Activated CD4-positive, CD25-positive, alpha-beta regulatory T cell treated with anti-CD3 and anti-CD28 coated beads, Interleukin-2, amount 50 U/mL, for 72 hours (primary cell): Measurements from ENCODE around the gene AATK.

Experiments
- DNase-seq: peaks from one replicate; pipeline ENCODE4 v3.0.0; 2021

Gene AATK

GRCh38 chr17:81179861-81180260 is 13.8 kb upstream of the AATK start:
- DNase-seq, result no peak

GRCh38 chr17:81179220-81179619 is 13.2 kb upstream of the AATK start:
- no peak for DNase-seq

DNA sequence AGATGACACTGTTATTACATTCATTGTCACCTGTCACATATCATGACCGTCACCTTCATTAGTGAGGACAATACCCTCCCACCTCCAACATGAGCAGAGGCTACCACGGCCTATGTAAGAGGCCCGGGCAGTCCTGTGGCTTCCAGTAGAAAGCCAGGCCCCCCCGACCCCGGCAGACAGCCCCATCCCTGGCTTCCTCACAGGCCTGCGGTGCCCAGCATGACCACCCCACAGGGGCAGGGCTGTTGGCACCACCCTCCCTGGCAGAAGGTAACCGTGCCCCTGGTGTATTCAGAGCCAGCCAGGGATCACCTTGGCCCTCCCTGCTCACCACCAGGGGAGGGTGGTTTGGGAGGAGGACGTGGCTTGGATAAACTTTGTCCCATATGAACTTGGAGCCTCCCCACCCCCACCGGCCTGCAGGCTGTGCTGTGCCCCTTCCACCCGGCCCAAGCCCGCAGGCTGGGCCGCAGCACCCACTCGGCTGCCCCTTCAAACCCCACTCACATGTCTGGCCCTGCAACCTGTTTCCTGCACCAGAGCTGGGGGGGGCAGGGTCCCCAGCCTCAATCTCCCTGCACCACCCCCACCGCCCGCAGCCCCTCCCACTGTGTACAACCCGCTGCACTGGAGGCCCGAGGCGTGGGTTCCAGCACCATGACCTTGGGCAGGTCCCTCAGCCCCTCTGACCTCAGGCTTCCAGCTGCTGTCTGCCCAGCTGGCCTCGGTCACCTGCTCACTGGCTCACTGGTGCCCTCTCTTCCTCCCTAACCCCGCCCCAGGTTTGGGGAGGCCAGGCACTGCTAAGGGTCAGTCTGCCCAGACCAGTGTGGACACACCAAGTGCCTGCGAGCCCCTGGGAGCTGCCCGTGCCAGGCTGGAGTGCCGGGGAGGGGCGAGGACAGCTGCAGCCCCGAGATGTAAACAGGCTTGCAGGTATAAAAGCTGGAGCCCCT is 12.4 kb upstream of the AATK start:
- no peak for DNase-seq

- no peak for DNase-seq
Measured at GRCh38 chr17:81176666-81177065, 10.6 kb upstream of the AATK start.

DNA sequence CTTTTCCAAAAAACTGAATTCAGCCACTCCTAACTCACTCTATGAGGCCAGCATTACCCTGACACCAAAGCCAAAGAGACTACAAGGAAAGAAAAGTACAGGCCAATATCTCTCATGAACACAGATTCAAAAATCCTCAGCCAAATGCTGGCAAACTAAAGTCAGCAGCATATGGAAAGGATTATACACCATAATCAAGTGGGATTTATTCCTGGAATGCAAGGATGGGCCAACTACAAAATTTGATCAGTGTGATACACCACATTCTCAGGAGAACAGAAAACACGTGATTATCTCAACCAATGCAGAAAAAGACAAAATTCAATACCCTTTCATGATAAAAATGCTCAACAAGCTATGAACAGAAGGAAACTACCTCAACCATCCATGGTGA is 7.7 kb upstream of the AATK start:
- DNase-seq, result no peak

DNA sequence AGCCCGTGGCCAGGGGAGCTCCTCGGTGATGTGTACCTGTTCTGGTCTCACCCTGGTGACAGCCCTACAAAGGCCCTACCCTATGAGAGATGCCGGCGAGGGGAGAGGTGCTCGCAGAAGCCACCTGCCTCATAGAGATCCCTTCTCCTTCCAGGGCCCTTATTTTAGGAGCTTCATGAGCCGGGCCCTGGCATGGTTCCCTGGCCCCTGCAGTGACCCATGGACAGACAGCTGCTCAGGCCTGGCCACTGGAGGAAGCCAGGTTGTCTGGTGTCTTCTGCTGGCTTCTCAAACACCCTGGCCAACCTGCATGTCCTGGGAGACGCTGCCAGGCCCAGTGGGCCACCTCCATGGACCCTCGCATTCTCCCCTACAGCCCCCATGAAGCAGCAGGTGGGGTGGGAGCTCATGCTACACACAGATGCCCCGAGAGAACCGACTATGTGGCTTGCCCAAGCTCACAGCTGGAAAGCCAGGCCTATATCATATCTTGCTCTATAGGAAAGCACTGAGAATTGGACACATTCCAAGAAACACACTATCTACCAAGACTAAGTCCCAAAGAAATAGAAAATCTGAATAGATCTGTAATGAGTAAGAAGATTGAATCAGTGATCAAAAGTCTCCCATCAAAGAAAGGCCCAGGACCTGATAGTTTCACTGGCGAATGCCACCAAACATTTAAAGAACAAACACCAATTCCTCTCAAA is 7.2 kb upstream of the AATK start:
- no peak for DNase-seq

GRCh38 chr17:81171941-81172340 is 5.9 kb upstream of the AATK start:
- DNase-seq, result no peak

GRCh38 chr17:81170727-81171494 is 4.9 kb upstream of the AATK start:
- no peak for DNase-seq

- DNase-seq, result no peak
Measured at GRCh38 chr17:81169870-81170309, 3.9 kb upstream of the AATK start.

DNA sequence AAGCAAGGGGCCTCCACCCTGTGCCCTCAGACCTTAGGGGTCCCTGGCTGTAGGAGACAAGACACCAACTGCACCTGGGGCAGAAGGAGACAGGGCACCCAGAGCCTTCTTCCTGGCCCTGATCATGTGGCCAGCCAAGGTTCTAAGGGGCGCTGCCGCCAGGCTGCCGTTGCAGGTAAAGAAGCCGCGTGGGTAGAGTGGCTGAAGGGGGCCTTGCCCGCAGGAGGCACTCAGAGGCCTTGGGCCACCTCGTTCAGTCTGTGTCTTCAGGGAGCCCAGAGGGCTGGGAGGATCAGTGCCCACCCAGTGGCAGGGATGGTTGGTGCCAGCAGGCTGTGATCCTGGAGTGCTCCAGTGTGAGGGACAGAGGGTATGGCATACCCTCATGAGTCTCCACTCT is 1.6 kb upstream of the AATK start:
- DNase-seq, result no peak

GRCh38 chr17:81167194-81167524 is 1.1 kb upstream of the AATK start:
- DNase-seq, result no peak

- no peak for DNase-seq
Measured at GRCh38 chr17:81165246-81166032, 582 bp downstream of the AATK start, which contains the start of gene PVALEF. Gene PVALEF (plus strand): TSS chr17:81165507. CDS start chr17:81181227, 15,720 bp downstream.

GRCh38 chr17:81164371-81165245 is 1.4 kb downstream of the AATK start:
- no peak for DNase-seq

DNA sequence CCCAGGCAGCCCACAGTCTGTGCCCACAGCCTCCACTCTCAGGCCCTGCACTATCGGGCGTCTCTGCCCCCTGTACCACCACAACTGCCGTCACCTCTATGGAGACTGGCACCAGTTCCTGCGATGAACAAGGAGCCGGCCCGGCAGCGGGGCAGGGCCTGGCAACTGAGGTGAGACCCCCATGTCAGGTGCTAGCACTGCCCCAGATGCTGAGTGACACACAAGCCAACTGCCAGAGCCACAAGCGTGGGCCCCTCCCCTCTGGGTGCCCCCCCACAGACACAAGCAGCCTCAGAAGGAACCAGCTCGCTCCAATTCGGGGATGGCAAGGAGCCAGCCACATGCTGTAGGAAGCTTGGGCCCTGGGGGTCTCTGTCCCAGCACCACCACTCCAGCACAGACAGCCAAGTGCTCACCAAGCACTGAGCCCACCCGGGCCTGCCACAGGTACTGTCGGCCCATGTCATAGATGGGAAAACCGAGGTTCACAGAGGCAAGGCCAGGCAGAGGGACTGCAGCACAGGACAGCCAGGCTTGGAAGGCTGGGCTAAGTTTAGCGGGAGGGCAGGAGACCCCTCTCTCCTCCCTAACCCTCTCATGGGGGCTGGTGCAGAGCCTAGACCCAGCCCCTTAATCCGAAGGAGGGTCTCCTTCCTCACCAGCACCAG is 2.2 kb downstream of the AATK start:
- DNase-seq, result no peak

GRCh38 chr17:81163051-81163695 is 2.8 kb downstream of the AATK start:
- DNase-seq, result no peak

DNA sequence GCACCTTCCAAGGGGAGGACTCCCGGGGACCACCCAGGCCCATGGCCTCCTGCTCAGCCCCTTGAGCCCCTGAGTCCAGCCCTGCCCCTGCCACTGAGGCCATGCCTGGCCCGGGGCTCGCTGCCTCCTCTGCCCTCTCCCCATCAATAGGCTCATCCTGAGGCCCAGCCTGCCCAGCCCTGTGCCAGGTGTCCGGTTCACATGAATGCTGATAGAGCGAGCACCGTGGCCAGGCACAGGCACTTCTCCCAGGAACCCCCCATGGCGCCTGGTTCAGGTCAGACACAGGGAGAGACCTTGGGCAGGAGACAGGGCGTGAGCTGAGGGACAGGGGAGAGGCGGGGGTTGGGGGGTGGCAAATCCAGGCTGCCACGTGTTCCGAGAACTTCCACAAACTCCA is 3.5 kb downstream of the AATK start:
- DNase-seq, result no peak

DNA sequence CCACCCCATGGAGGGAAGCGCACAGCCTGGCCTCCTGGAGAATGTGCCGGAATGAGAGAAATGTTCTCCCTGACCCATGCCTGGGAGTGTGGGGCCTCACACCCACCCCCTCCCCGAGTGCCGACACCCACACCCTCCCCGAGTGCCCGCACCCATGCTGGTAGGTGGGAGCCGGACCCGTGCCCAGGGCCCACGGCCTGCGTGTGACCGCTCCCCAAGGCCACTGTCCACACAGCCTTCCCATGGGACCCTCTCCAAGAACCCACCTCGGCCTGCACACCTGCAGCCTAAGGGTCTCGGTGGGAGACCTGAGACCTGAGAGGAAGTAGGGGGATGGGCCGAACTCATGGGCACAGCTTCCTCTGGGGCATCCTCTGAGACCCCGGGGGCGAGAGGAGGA is 4.0 kb downstream of the AATK start:
- DNase-seq, result no peak

- DNase-seq, result no peak
Measured at GRCh38 chr17:81161536-81161935, 4.5 kb downstream of the AATK start.

DNA sequence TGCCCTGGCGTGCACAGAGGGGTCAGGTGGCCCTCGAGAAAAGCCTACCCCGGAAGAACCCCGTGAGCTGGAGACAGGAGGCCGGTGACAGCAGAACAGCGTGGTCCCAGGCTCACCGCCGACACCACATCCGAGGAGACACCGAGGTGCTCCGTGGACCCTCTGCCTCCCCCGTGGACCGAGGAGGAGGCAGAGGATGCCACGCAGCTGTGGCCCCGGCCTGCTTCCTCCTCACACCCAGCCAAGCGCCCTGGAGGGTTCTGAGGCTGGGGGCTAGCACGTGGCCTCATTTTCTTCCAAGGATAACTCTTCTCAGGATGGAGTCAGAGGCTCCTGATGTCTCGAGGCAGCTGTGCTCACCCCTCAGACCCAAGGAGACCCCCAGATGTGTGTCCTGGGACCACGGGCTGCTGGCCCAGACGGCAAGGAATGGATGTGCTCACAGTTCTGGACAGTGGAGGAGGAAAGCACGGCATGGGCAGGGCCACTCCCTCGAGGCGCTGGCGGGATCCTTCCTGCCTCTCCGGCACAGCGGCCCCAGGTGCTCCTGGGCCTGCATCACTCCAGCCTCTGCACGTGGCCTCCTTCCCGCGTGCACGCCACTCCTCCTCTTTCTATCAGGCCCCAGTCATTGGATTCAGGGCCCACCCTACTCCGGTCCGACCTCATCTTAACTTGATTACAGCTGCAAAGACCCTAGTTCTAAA is 5.1 kb downstream of the AATK start:
- DNase-seq, result no peak

DNA sequence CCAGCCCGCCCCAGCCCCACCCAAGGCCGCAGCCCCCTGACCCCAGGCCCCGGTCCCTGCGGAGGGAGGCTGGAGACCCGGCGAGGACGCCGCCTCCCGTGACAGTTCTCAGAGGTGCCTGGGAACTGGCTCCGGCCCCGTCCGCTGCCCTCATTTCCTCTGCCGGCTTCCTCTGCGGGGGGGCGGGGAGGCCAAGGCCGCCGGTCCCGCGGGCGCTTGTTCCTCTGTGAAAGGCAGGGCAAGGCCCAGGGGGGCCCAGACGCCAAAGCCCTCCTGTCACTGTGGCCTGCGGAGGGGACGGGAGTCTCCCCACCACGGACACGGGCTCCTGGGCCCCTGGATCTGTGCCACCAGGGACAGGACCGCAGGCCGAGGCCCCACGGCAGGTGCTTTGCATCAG is 5.7 kb downstream of the AATK start:
- no peak for DNase-seq
